ENCODE measurements around the gene IP6K3.

Gene IP6K3

DNA sequence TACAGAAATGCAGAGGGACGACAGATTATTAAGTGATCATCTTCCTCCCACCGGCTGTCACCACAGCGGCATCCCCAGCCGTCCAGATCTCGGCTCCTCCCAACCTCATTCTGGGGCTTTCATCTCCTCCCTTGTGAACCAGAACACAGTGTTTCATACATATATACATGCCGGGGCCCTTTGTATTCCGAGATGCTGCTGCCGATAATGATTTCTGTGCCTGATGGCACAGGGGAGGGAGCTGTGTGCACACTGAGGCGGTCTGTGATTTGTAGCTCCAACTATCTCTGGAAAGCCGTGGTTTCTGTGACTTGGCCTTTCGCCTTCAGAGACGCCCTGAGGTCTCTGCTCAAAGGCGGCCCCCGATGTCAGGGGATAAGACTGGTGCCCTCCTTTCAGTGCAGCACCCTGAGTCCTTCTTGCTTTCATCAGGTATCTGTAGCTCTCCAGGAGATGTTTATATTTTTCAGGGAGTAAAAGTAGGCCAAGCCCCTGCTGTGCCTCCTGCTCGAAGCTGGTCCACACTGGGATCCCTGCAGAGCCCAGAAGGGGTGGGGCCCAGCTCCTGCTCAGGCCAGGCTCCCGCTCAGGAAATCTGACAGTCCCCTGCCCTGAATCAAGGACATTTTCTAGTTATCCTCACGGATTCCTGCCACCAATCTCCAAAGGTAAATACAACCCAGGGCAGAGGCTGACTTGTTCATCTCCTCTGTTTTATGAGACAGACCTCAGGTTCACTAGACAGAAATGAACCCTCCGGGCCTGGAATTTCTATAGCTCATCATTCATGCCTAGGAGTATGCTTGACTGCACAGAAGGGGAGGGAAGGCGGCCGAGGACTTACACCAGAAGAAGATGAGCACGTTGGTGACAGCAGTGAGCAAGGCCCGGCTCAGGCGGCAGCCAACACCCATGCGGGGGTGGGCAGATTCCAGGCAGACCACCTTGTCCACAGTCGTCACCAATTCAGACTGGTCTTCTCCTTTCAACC lies 31.0 kb upstream of the IP6K3 start:
- DNase-seq, result no peak

DNA sequence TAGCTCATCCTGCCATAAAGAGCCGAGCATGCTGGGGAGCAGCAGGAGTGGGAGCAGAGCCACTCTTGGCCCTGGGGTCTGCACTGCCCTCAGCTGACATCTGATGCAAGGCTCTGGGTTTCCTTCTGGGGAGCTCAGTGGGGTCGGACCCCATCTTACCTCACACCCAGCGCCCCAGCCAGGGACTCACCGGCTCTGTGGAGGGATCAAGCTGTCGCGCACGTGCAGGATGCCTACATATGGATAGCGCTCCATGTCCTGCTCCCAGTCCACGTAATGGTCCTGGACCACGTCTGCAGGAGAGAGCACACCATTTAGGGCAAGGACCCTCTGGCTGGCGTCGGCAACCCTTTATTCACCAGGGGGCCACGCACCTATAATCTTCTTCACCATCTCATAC lies 30.1 kb upstream of the IP6K3 start:
- DNase-seq, result no peak

DNA sequence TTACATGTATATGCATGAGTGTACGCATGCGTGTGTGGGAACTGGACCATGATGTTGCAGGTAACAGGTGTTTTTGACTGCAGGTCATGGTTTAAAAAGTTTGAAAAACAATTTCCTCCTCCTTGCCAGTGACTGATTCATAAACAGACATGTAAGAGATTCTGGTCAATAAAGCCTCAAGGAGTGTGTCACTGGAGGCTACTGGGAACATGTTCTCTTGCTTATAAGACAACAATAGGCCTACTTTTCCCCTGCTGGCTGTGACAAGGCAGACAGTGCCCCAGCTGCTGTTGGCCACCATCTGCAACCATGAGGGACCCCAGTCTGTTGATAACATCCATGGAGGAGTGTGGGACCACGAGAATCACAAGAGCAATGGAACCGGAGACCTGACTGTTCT lies 29.5 kb upstream of the IP6K3 start:
- no peak for DNase-seq

DNA sequence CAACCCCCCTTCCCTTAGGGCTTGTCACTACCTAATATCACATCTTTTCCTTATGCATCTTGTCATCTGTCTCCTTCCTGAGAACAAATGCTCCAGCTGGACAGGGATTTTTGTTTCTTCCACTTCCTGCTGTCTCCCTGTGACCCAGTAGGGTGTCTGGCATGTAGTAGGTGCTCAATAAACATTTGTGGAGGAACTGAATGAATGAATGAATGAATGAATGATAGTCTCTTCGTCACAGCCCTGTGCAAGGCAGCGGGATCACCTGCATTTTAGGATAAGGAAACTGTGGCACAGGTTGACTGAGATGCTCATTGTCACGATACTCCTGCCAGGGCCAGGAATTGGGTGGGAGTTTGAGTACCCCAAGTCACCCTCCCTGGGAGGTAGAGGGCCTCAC lies 28.1 kb upstream of the IP6K3 start:
- no peak for DNase-seq

DNA sequence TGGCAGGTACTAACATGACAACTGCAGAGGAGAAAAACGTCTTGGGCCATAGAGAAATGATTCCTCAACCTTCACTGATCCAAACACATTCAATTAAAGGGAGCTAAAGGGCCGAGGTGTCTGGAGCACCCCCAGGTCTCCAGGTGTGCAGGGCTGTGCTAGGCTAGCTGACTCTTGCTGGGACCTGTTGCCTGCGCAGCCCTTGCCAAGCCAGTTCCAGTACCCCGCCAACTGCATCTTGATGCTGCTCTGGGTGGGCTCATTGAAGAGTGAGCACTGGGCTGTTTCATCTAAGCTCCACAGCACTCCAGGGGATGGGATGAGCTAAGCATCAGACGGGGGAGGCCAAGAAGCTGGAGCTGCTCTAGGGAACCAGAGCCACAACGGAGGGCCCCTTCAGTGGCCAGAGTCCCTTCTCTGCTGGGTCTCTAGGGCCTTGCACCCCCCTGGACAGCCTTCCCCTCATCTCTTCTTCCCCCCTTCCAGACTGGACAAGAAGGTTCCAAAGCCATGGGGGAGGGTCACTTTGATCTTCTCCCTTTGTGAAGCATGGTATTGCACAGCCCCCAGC lies 26.3 kb upstream of the IP6K3 start:
- DNase-seq, result no peak

DNA sequence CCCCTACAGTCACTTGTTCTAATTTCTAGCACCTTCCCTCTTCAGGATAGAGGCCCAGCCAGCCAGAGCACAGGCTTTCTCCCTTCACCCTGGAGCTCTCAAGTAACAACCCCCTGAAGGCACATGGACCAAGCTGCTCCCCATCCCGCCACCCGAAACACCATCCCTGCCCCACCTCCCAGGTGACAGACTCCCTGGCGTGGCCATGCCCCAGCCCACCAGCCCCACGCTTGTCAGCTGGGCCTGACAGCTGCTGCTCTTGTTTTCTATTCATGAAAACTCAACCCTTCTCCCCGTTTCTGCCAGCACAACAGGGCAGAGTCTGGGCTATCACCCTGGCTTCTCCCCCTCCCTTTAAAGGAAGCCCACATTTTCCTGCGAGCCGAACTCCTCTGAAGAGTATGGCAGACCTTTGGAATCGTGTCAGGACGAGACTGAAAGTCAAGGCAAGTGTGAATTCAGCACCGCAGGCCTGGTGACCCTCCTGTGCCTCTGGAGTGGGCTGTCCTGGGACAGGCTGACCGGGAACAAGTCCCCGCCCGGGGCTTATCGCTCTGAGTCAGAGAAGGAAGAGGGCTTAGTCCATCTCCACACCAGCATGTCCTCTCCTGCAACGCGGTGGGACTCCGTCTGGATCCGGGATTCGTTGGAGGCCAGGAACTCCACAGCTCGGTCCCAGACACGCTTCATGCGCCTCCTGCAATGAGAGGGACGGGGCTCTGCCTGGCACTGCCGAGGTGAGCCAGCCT lies 25.6 kb upstream of the IP6K3 start:
- DNase-seq, result no peak

DNA sequence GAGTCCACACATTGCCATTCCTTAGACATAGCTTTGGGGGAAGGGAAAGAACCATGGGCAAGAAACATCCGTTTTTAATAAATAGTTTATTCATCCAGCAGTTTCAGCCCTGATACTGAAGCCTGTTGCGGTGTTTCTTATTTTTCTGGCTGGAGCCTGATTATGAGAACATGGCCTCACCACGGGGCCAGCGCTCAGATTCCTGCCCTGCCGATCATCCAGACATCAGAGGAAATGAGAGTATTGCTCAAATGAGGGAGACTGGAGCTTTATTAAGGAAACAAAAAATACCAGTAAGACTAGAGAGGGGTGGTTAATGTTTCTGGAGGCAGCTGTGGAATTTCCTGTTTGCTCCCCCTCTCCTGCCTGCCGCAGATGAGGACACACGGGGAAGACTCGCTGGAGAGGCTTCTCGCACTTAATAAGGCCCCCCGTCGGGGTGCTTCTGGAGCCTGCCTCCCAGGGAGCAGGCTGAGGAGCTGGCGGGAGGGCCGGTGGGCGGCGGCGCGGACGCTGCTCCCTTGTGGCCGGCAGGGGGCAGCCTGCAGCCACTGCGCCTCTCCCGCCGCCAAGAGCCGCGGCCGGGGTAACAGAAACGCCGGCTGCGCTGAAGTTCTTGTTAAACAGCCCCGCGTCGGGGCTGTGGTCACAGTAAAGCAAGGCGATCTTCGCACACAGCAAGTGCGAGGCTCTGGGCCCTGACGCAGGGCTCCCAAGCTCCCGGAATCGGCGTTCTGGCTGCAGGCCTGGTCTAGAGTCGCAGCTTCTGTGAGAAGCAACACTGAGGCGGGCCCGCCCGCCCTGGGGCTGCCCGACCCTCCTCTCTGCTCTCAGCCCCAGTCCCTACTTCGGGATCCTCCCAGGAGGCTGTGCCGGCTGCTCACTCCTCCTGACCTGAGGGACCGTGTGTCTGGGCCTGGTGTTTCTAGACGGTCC lies 24.7 kb upstream of the IP6K3 start:
- peak; percentile 68 for DNase-seq

DNA sequence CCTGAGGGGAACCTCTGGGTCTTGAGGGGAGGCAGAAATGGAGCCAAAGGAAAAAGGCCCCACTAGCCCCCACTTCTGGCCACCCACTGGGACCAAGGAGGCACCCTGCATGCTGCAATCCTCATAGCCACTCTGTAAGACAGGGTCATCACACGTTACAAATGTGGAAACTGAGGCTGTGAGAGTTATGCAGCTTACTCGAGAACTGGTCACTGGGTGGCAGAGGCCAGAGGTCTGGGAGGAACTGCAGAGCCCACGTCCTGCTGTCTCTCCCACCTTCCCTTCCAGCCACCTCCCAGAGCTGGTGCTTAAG lies 24.1 kb upstream of the IP6K3 start:
- DNase-seq, result no peak

DNA sequence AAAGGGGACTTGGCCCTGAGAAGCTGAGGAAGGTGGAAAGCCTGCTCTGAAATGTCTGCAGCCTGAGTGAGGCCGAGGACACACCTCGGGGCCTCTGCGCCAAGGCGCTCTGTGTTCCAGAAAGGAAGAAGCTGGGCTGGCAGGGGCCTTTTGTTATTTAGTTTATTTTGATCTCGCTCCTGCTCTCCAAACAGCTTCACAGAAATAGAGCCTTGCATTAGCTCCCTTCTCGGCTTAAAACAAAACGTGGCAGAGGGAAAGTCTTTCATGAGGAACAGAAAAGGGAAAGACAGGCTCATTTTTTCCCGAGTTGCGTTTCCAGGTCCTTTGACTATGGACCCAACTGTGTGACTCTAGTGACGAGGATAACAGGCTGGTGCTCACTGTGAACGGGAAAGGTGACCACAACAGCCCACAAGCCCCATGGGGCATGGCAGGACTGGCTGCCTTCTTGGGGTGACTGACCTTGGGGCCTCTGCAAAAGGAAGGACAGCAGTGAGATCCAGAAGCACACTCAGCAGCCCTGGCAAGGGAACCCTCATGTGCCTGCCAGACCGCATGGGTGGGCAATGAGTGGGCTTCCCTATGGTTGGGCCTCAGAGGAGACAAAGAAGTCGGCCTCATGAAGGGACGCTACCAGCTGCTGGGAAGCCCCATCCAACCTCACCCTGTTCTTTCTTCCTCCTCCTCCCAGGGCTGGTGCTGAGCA lies 23.6 kb upstream of the IP6K3 start:
- no peak for DNase-seq

DNA sequence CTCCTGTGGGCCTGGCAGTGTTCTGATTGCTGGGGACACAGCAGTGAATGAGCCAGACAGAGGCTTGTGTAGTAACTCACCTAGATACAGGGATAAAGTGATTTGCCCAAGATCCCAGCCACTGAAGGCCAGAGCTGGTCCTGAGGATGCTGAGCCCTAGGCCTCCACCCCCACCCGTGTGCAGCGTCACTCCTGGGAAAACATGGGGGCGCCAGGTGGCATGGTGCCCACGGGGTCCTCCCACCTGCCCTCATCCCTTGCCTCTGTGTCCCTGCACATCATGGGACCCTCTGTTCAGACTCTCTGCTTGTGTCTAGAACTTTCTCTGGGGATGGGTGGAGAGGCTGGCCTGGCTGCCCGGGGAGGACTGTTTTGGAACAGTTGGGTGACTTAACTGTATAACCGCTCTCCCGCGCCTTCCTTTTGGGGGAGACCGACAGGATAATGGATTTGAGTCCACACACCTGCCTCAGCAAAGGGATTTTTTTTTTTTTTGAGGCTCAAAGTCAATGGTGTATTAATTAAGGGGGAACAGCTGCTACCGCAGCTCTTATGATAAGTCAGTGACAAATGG lies 22.6 kb upstream of the IP6K3 start:
- DNase-seq, result no peak

DNA sequence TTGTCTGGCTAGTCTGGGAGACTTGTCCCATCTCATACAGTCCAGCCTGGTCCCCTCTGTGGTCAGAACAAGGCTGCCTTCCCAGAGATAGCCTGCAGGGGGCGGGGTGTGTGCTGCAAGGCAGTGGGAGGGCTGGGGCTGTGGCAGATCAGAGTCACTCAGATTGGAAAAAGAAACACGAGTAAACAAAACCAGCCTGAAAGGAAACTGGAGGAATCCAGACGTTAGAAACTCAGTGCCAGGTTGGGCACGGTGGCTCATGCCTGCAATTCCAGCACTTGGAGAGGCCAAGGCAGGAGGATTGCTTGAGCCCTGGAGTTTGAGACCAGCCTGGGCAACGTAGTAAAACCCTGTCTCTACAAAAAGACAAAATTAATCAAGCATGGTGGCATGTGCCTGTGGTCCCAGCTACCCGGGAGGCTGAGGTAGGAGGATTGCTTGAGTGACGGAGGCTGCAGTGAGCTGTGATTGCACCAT lies 22.0 kb upstream of the IP6K3 start:
- DNase-seq, result peak; percentile 74

DNA sequence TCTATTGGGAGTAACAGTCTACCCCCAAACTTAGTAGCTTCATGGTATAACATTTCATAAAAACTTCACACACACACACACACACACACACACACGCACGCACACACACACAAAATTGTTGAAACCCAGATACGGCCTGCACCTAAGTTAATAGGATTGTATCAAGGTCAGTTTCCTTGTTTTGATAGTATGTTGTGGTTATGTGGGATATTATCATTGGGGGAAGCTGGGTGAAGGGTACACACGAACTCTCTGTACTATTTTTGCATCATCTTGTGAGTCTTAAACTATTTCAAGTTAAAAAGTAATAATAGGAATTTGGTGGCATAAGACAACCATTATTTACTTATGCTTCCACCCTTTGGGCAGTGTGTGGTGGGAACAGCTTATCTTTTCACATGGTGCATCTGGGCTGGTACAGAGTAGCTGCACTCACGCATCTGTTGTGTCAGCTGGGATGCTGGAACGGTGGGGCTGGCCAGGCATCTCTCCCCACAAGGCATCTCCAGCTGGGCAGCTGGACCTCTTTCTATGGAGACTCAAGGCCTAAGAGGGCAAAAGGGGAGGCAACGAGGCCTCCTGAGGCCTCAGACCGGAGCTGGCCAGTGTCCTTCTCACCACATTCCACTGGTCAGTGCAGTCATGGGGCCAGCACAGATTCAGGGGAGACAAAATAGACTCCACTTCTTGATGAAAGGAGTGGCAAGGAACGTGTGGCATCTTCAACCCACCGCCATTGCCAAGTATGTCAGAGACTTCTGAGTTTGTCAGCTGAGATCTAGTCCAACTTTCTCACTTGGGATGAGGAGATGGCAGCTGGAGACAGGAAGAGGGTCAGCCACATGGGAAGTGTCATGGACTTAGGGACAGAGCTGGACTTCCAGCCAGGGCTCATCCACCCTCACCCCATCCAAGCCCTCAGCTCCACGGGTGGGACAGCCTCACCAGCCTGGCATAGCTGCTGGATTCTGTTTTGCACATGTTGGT lies 20.5 kb upstream of the IP6K3 start:
- DNase-seq, result no peak

DNA sequence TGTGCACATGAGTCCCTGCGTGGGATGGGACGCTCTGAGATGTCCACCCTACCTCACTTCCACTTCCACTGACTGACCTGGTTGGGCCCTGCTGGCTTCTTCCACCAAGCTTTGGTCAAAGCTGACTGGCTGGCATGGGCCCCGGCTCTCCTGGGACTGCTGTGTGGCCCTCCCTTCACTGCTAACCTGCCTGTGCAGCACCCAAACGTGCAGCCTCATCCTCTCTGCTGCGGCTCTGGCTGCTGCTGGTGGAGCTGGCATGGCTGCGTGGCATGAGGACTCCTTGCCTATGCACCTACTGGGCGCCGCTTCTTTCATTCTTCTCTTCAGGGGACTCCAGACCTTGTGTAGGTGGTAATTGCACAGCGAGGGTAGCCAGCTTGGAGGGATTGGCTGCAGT lies 18.7 kb upstream of the IP6K3 start:
- DNase-seq, result no peak

DNA sequence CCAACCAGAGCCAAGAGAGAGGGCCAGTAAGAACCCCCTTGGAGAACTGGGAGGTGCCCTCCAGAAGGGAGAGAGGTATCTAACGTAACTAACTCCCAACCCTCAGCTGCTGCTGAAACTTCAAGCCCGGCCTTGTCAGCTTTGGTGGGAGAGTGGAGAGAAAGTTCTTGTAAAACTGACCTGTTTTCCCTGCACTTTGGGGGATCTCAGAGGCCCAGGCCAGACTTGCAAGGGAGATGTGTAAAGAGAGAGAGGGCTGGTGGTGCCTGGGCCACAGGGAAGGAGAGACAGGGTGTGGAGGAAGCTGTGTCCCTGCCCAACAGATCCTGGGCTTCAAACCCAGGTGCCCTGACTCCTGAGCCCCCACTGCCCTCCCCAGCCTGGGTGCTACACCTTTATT lies 17.3 kb upstream of the IP6K3 start:
- no peak for DNase-seq

DNA sequence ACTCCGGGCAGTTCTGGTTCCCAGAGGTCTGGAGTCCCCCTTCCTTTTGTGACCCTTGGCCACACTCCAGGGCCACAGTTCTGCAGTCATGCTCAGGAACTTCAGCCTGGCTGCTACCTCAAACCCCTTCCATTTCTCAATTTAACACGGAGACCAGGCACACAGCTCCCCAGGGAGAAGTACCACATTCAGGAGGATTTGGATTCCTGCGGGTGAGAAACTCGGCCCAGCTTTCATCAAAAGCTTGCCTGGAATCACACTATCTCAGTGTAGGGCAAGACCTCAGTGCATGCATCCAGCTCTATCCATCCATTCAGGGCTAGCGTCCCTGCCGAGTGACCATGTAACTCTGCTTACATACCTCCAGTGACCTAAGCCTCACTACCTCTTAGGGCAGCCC lies 16.8 kb upstream of the IP6K3 start:
- no peak for DNase-seq

DNA sequence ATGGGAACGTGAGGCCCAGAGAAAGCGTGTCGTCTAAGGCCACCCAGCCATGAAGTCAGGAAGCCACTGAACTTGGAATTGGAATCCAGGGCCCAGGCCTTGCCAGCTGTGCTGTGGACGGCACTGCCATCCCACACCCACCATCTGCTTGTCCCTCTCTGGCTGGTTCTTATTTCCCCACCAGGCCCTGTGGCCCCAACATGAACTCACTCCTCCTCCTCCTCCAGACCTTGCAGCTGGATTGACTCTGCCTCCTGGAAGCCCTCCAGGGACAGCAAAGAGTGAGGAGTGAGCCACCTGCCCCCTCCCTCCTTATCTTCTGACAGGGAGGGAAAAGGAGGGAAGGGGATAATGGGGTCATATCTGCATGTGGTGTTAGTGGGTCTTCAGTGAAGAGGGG lies 16.0 kb upstream of the IP6K3 start:
- DNase-seq, result no peak

DNA sequence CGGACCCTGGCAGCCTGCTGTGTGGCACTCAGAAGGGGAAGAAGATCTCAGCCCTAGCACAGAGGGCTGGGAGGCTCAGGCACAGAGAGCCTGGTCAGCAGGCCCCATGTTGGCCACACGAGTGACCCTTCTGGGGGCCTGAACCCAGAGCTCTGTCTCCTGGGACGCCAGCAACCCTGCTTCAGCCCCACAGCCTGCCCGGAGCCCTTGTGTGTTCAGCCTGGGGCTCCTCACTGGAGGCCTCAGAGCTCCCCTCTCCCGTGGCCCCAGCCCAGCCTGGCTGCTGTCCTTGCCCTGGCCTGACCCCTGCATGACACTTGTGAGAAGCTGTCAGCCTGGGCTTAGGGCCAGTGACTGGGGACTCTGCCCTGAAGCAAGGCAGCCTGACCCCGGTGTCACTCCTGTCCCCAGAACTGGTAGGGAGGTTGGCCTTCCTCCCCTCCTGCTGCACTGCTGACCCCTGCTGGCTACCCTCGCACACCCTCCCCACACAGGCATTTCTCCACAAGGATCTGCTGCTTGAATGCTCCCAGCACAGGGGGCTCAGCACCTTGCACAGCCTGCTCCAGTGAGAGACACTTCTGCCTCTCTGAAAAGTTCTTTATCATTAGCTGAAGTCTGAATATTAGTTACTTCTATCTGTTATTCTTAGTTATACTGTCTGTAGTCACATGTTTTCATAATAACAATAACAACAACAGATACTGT lies 15.4 kb upstream of the IP6K3 start:
- peak; percentile 45 for DNase-seq

DNA sequence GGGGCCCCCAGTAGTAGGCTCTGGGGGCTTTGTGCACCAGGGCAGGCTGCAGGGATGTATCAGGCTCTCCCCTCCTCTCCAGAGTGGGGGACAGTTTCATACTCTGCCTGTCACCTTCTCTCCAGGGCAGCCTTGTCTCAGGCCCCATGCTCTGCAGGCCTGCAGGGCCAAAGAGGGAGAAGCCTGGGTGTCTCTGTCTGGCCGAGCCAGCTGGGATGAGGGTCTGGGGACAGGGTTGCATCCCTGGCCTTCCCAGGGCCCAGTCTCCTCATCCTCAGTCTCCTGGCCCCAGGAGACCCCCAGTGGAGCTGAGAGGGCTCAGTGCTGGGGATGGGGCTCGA lies 14.8 kb upstream of the IP6K3 start:
- DNase-seq, result no peak

DNA sequence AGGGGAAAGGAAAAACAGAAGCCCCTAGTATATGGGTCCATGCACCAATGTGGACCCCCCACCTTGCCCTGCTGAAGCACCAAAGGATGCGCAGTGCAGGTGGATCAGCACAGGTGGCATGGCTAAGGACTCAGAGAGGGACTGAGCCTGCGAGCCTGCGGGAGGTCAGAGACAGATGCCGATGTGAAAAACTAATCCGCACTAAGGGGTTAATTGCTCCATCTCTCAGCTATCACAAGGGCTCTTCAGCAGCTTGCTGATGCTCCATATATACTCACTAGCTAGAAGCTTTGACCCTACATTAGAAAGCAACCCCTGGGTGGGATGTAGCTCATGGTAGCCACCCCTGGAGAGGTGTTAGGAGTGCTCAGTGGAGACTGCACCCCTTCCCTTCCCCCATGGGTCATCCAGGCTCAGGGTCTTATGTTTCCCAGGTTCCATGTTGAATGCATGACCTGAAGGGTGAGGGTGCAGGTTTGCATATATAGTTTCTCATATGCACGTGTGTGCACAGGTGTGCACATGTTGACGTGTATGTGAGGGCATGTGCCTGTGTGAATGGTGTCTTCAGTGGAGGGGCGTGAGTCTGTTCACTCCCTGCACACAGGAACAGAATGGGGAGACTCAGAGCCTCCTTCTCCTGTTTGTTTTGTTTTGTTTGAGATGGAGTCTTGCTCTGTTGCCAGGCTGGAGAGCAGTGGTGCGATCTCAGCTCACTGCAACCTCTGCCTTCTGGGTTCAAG lies 13.4 kb upstream of the IP6K3 start:
- DNase-seq, result no peak
